ENCODE measurements around the gene OPRM1. TPM values are rescaled to one million over a fixed set of nuclear protein-coding genes. Genes with fewer than 3 reads are reported as not detected.

The OPRM1 gene
- total RNA-seq, 1 donor from 2014 or later = not detected

GRCh38 chr6:154093231-154094044 lies 54.4 kb downstream of the OPRM1 start:
- Mint-ChIP-seq H3K9me3 (ENCODE audit: unreplicated experiment) (no peaks in the 10 kb centered on the region), H3K27ac (ENCODE audit: unreplicated experiment) (no peak overlapping the region), H3K4me3 (ENCODE audit: unreplicated experiment) (no peak overlapping the region), H3K4me1 (ENCODE audit: low read depth, unreplicated experiment) (no peaks in the 10 kb centered on the region), H3K27me3 (ENCODE audit: low read depth, unreplicated experiment) (no peaks in the 10 kb centered on the region), H3K36me3 (ENCODE audit: low read depth, unreplicated experiment) (no peaks in the 10 kb centered on the region)
- no peak overlapping the region for H3K9ac ChIP-seq (ENCODE audit: low read length)
- H3K4me1 ChIP-seq (ENCODE audit: insufficient read depth, low read length) = no peaks in the 10 kb centered on the region
- no peak overlapping the region for H3K4me3 ChIP-seq (ENCODE audit: insufficient read depth, low read depth, low read length)
- H3K27ac ChIP-seq (ENCODE audit: low read depth, low read length) = no peak overlapping the region
- no peaks in the 10 kb centered on the region for H3K9me3 ChIP-seq (ENCODE audit: insufficient read depth, low read depth, low read length)
- no peaks in the 10 kb centered on the region for H3K79me2 ChIP-seq (ENCODE audit: insufficient read depth, low read length)
- no peak for DNase-seq (ENCODE audit: low read depth)
- FAIRE-seq = no peak
- no peak overlapping the region for H2AFZ ChIP-seq (ENCODE audit: low read depth, low read length)
- no peak overlapping the region for H3K4me2 ChIP-seq (ENCODE audit: low read length)
- no peaks in the 10 kb centered on the region for H4K20me1 ChIP-seq (ENCODE audit: insufficient read depth, low read length)
- H3K27me3 ChIP-seq (ENCODE audit: insufficient read depth, low read length) = no peaks in the 10 kb centered on the region
- TF ChIP-seq CTCF (IDR thresholded peaks at IDR 0.05; ENCODE audit: insufficient read depth, low read depth, low read length) (no peak), EZH2 (IDR thresholded peaks at IDR 0.05; ENCODE audit: insufficient read depth, low read length) (no peak)
- H3K36me3 ChIP-seq (ENCODE audit: insufficient read depth, low read length) = no peaks in the 10 kb centered on the region

GRCh38 chr6:154095571-154095970 lies 56.5 kb downstream of the OPRM1 start:
- H3K9ac ChIP-seq (ENCODE audit: low read length) = no peak overlapping the region
- no peaks in the 10 kb centered on the region for H3K36me3 ChIP-seq (ENCODE audit: insufficient read depth, low read length)
- H3K4me1 ChIP-seq (ENCODE audit: insufficient read depth, low read length) = no peaks in the 10 kb centered on the region
- Mint-ChIP-seq H3K27me3 (ENCODE audit: low read depth, unreplicated experiment) (no peaks in the 10 kb centered on the region), H3K36me3 (ENCODE audit: low read depth, unreplicated experiment) (no peaks in the 10 kb centered on the region), H3K9me3 (ENCODE audit: unreplicated experiment) (no peaks in the 10 kb centered on the region), H3K4me3 (ENCODE audit: unreplicated experiment) (no peak overlapping the region), H3K4me1 (ENCODE audit: low read depth, unreplicated experiment) (no peaks in the 10 kb centered on the region), H3K27ac (ENCODE audit: unreplicated experiment) (no peak overlapping the region)
- no peak for TF ChIP-seq EZH2 (IDR thresholded peaks at IDR 0.05; ENCODE audit: insufficient read depth, low read length)
- TF ChIP-seq CTCF (IDR thresholded peaks at IDR 0.05; ENCODE audit: insufficient read depth, low read depth, low read length) = no peak
- no peaks in the 10 kb centered on the region for H3K9me3 ChIP-seq (ENCODE audit: insufficient read depth, low read depth, low read length)
- DNase-seq (ENCODE audit: low read depth) (no peak), FAIRE-seq (no peak)
- H3K27me3 ChIP-seq (ENCODE audit: insufficient read depth, low read length) = no peaks in the 10 kb centered on the region
- H3K4me3 ChIP-seq (ENCODE audit: insufficient read depth, low read depth, low read length) = no peak overlapping the region
- no peaks in the 10 kb centered on the region for H4K20me1 ChIP-seq (ENCODE audit: insufficient read depth, low read length)
- H3K4me2 ChIP-seq (ENCODE audit: low read length) = no peak overlapping the region
- no peak overlapping the region for H2AFZ ChIP-seq (ENCODE audit: low read depth, low read length)
- H3K79me2 ChIP-seq (ENCODE audit: insufficient read depth, low read length) = no peaks in the 10 kb centered on the region
- H3K27ac ChIP-seq (ENCODE audit: low read depth, low read length) = no peak overlapping the region

GRCh38 chr6:154096316-154096715 lies 57.3 kb downstream of the OPRM1 start:
- H3K4me2 ChIP-seq (ENCODE audit: low read length) = no peak overlapping the region
- no peaks in the 10 kb centered on the region for H3K36me3 ChIP-seq (ENCODE audit: insufficient read depth, low read length)
- H3K9ac ChIP-seq (ENCODE audit: low read length) = no peak overlapping the region
- no peaks in the 10 kb centered on the region for H3K36me3 Mint-ChIP-seq (ENCODE audit: low read depth, unreplicated experiment)
- TF ChIP-seq EZH2 (IDR thresholded peaks at IDR 0.05; ENCODE audit: insufficient read depth, low read length) (no peak), CTCF (IDR thresholded peaks at IDR 0.05; ENCODE audit: insufficient read depth, low read depth, low read length) (no peak)
- H4K20me1 ChIP-seq (ENCODE audit: insufficient read depth, low read length) = no peaks in the 10 kb centered on the region
- H2AFZ ChIP-seq (ENCODE audit: low read depth, low read length) = no peak overlapping the region
- DNase-seq (ENCODE audit: low read depth) (no peak), FAIRE-seq (no peak)
- no peak overlapping the region for H3K4me3 Mint-ChIP-seq (ENCODE audit: unreplicated experiment)
- H3K27ac ChIP-seq (ENCODE audit: low read depth, low read length) = no peak overlapping the region
- H3K9me3 Mint-ChIP-seq (ENCODE audit: unreplicated experiment) = no peaks in the 10 kb centered on the region
- H3K27ac Mint-ChIP-seq (ENCODE audit: unreplicated experiment) = no peak overlapping the region
- H3K79me2 ChIP-seq (ENCODE audit: insufficient read depth, low read length) = no peaks in the 10 kb centered on the region
- no peaks in the 10 kb centered on the region for H3K9me3 ChIP-seq (ENCODE audit: insufficient read depth, low read depth, low read length)
- H3K27me3 Mint-ChIP-seq (ENCODE audit: low read depth, unreplicated experiment) = no peaks in the 10 kb centered on the region
- H3K4me1 ChIP-seq (ENCODE audit: insufficient read depth, low read length) = no peaks in the 10 kb centered on the region
- H3K4me1 Mint-ChIP-seq (ENCODE audit: low read depth, unreplicated experiment) = no peaks in the 10 kb centered on the region
- H3K4me3 ChIP-seq (ENCODE audit: insufficient read depth, low read depth, low read length) = no peak overlapping the region
- no peaks in the 10 kb centered on the region for H3K27me3 ChIP-seq (ENCODE audit: insufficient read depth, low read length)
